Right cardiac atrium (tissue), 5 donors: ENCODE results near the gene DDX6. TPM values are rescaled to one million over a fixed set of nuclear protein-coding genes. Genes with fewer than 3 reads are reported as not detected.
"Not testable (repeated sequence)": the region's sequence is repeated elsewhere in the genome, so short reads cannot be mapped to it uniquely, and the experiment has no call there.

Experiments used
- ATAC-seq, 2 donors: fragments of 200-7000 bp; cut with Tn5 transposase; one replicate each; pipeline versions ENCODE4 v1.8.0 to v1.9.1; 2020; ENCODE audit warnings: moderate library complexity in 2 of 2, mild to moderate bottlenecking in 1 of 2
- DNase-seq, 3 donors: peaks; one replicate each; pipeline ENCODE4 v3.0.0-alpha.2; 2020
- H3K27ac ChIP-seq: one replicate; pipeline ENCODE4 v1.5.1; 2013; ENCODE audit warnings: mild to moderate bottlenecking, low read length, control low read depth, moderate library complexity
- H3K27me3 ChIP-seq: one replicate; pipeline ENCODE4 v1.6.1; 2013; ENCODE audit not compliant: control insufficient read depth, insufficient read depth
- H3K4me1 ChIP-seq: one replicate; pipeline ENCODE4 v1.6.1; 2013; ENCODE audit warnings: low read length; ENCODE audit not compliant: control insufficient read depth, insufficient read depth
- H3K4me3 ChIP-seq: one replicate; pipeline ENCODE4 v1.5.1; 2013; ENCODE audit warnings: low read length, control low read depth
- H3K9me3 ChIP-seq: one replicate; pipeline ENCODE4 v1.6.1; 2013; ENCODE audit warnings: low read length; ENCODE audit not compliant: control insufficient read depth
- WGBS: extraction: QIAGEN DNeasy Blood & Tissue Kit; methylation state at CpG from one replicate; pipeline ENCODE4 v1.1.7; 2013; 5-methylcytosine and 5-hydroxymethylcytosine counted together
- intact Hi-C, 4 donors: fragments of 100-400 bp; cut with DNase I; formaldehyde crosslinking; loops; one replicate each; pipeline versions ENCODE4 v1.11.0 to v1.14.0; 2022 to 2023
- polyA plus RNA-seq: library from polyadenylated mRNA; stranded (reverse); fragments of 200-250 nt; gene quantifications from one replicate; pipeline ENCODE4 v1.2.3, GENCODE V29; 2013
- total RNA-seq, 4 donors: library from RNA; stranded (reverse); fragmentation: NEBNext Ultra II Directional; extraction: Animal tissue kit (Norgen Biotek cat#: 25700); gene quantifications; one replicate each; pipeline ENCODE4 v1.2.1, GENCODE V29; 2021
- donor health status: healthy with polysubstance abuse.
- donor health status: DM: no; HTN: yes; CAD: no.
- donor health status: DM: no; HTN: no; CAD: no.
- donor health status: DM: no; HTN: yes; CAD: no; lungs with severe emphysema.
- donor health status: DM: yes; HTN: yes; CAD: no.

The DDX6 gene
- total and polyA plus RNA-seq, 5 donors: 38.0 to 149 (median 134) TPM

DNA sequence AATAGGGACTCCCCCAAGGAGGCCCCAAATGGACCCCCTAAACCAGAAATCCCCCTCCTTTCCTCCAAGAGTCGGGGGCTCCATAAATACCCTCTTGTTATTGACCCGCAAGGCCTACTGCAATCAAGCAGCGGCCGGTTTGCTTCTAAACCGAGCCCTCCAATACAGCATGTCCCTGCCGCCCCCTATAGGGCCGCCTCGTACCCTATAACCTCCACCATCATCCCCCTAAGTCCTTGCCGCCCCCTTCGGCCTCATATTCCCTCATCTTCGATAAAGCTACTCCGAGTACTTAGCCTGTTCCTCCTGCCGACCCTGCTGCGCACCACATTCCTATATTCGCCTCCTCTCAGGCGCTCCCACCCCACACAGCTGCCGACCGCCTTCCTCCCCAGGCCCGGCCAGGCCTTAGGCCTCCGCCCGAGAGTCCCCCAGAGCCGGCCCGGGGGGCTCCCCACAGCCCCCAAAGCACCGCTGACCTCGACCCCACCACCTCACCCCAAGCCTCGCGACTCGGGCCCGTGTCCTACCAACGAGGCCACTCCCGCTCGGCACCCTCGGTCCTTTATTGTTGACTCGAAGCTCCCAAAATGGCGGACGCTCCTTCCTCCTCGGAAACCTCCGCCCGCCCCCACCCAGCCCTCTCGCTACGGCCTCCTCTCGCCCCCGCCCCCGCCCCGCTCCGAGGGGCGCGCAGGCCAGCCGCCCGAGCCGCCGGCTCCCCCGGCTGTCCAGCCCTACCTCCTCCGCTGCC is 430 bp downstream of the DDX6 start:
- no peaks in the 10 kb centered on the region for H3K27me3 ChIP-seq
- under 1% methylated on average over 54 of the region's 54 CpGs for WGBS
- H3K27ac ChIP-seq: peak overlapping the region; percentile 100
- ATAC-seq (peak; percentile 52 to 56), DNase-seq (peak in 2 of 3 donors; percentile 58 to 86)
- intact Hi-C loops: loop anchor here in 2 of 4 donors (5.0 to 10.0 kb wide), 2 partner anchors 114 to 137 kb away; partner anchors contain the start of gene BCL9L (in 1 of the 2)
- peak overlapping the region; percentile 88 for H3K4me3 ChIP-seq
- H3K9me3 ChIP-seq: no peaks in the 10 kb centered on the region
- peaks cover 3% of the 10 kb centered on the region for H3K4me1 ChIP-seq

DNA sequence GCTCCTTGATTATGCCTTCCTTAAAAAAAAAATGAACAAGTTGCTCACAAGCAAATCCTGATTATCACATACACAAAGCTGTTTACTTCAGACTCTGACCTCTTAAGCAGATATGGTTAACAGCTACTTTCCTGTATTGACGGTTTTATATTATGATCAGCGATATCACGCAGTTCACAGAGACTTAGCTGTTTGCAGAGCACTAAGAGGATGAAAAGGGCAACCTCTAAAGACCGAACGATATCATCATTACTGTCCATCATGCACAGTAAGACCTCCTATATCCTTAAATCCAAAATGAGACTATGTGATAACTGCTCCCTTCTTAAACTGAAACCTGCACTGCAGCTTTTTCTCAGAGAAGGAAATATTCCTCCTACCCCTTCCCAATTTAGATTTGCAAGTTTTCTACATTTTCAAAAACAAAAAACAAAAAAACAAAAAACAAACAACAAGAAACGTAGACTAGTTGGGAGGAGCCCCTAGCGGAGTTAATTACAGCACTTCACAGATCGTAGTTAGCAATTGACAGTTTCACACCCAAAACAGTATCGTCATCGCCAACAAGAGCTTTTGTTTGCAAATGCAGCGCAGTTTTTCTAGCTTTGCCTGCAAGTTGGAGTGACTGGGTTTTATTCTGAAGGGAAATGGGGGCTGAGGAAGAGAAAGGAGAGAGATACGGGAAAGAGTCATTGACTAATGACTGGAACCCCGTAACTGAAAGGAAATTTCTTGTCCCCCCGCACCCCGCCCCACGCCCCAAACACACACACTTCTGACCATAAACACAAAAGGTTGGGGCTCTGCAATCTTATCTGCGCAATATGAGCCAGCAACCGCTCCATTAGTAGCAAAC is 1.2 kb downstream of the DDX6 start:
- peak overlapping the region; percentile 100 for H3K27ac ChIP-seq
- H3K27me3 ChIP-seq: no peaks in the 10 kb centered on the region
- intact Hi-C loops: loop anchor here in 2 of 4 donors (5.0 to 10.0 kb wide), 4 partner anchors 95 to 138 kb away; partner anchors contain the start of gene BCL9L (in 1 of the 2)
- no peak for ATAC-seq
- H3K4me3 ChIP-seq: peak overlapping the region; percentile 88
- peaks cover 3% of the 10 kb centered on the region for H3K4me1 ChIP-seq
- under 1% methylated on average over 18 of the region's 18 CpGs for WGBS
- no peaks in the 10 kb centered on the region for H3K9me3 ChIP-seq
- DNase-seq: peak in 1 of 3 donors; percentile 49

DNA sequence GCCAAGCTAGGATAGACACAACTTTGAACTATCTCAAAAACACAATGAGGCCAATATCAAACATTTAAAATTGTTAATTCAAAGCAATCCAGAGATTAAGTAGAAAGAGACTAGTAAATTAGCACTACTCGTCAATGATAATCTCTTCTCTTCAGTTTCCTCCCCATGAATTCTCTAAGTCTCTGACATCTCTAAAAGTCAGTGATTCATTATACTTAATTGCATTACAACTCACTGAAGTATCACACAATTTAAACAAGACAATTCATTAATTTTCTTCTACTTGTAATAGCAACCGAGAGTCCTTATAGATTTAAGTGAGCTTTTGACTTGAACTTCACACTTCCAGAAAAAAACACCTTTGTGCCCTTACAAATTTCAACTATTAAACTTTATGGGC is 4.3 kb downstream of the DDX6 start:
- no peak overlapping the region for H3K4me3 ChIP-seq
- intact Hi-C loops: loop anchor here in 2 of 4 donors (5.0 to 10.0 kb wide), 2 partner anchors 92 to 94 kb away; no protein-coding TSS in a partner anchor
- H3K4me1 ChIP-seq: peaks cover 7% of the 10 kb centered on the region
- no peaks in the 10 kb centered on the region for H3K27me3 ChIP-seq
- WGBS: 35% methylated on average over 2 of the region's 2 CpGs
- no peak for DNase-seq
- ATAC-seq: no peak
- H3K9me3 ChIP-seq: no peaks in the 10 kb centered on the region
- H3K27ac ChIP-seq: no peak overlapping the region

DNA sequence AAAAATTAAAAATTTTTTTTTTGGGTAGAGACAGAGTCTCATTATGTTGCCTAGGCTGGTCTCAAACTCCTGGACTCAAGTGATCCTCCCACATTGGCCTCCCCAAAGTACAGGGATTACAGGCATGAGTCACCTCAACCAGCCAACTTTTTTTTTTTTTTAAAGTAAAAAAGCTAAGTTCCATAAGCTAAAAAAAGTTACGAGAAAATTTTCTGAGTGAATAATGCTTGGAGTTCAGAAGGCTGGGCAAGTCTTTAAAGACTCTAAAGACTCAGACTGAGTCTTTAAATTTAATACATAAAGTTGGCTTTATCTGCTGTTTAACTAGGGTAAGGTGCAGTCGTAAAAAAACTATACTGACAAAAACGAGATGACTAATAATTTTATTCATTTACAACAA is 5.6 kb downstream of the DDX6 start:
- no peaks in the 10 kb centered on the region for H3K27me3 ChIP-seq
- ATAC-seq (no peak), DNase-seq (no peak)
- peaks cover 7% of the 10 kb centered on the region for H3K4me1 ChIP-seq
- no peak overlapping the region for H3K4me3 ChIP-seq
- WGBS: 37% methylated on average over 3 of the region's 3 CpGs
- intact Hi-C loops: loop anchor here in 2 of 4 donors (5.0 to 10.0 kb wide), 2 partner anchors 91 to 93 kb away; no protein-coding TSS in a partner anchor
- H3K27ac ChIP-seq: no peak overlapping the region
- H3K9me3 ChIP-seq: no peaks in the 10 kb centered on the region

DNA sequence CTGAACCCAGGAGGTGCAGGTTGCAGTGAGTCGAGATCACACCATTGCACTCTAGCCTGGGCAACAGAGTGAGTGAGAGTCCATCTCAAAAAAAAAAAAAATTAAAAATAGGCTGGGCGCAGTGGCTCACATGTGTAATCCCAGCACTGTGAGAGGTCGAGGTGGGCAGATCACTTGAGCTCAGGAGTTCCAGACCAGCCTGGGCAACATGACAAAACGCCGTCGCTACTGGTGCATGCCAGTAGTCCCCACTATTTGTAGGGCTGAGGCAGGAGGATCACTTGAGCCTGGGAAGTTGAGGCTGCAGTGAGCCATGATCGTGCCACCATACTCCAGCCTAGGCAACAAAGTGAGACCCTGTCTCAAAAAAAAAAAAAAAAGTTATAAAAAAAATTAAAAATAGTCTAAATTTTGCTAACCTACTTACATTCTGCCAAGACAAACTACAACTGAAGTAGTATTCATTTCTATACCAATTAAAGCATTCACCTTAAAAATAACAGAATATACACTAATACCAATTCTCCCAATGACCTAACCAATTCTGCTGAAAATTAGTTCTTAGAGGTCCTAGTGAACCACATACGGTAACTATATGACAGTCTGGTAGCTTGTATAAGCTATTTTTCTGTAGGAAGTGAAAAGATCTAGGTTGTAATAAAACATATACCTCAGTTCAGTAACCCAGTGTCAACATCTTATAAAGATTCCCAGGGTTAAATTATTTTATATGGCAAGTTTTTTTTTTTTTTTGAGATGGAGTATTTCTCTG is 7.1 kb downstream of the DDX6 start:
- H3K4me1 ChIP-seq: peaks cover 7% of the 10 kb centered on the region

DNA sequence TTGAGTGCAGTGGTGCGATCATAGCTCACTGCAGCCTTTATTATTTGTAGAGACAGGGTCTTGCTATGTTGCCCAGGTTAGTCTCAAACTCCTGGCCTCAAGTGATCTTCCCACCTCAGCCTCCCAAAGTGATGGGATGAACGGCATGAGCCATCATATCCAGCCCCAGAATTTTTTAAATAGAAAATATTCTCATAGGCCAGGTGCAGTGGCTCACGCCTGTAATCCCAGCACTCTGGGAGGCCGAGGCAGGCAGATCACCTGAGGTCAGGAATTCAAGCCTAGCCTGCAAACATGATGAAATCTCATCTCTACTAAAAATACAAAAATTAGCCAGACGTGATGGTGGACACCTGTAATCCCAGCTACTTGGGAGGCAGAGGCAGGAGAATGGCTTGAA is 7.6 kb downstream of the DDX6 start:
- H3K9me3 ChIP-seq, ATAC-seq: not testable (repeated sequence)
- intact Hi-C loops: loop anchor here in 1 of 4 donors (10.0 kb wide), 1 partner anchor 89 kb away; no protein-coding TSS in a partner anchor

More for the DNA sequence above, 7.1 kb downstream of the DDX6 start:
- Histone ChIP-seq H3K4me3 (no peak overlapping the region), H3K27me3 (no peaks in the 10 kb centered on the region), H3K27ac (no peak overlapping the region), H3K9me3 (no peaks in the 10 kb centered on the region)
- DNase-seq: peak; percentile 39 to 79 (median 68)
- intact Hi-C loops: loop anchor here in 1 of 4 donors (10.0 kb wide), 1 partner anchor 89 kb away; no protein-coding TSS in a partner anchor
- WGBS: 58% methylated on average over 8 of the region's 8 CpGs
- peak; percentile 52 to 54 for ATAC-seq

DNA sequence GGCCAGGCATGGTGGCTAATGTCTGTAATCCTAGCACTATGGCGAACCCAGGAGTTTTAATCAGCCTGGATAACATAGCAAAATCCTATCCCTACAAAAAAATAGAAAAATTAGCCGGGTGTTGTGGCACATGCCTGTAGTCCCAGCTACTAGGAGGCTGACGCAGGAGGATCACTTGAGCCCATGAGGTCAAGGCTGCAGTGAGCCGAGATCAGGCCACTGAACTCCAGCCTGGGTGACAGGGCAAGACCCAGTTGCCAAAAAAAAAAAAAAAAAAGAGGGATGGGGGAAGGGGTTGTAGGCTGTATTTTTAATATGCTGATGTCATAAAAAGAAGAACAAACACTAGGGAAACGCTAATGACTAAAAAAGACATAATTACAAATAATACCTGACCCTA is 12.1 kb downstream of the DDX6 start:
- intact Hi-C loops: no loop called here
- no peaks in the 10 kb centered on the region for H3K9me3 ChIP-seq
- H3K27ac ChIP-seq: no peak overlapping the region
- ATAC-seq (no peak), DNase-seq (no peak)
- no peaks in the 10 kb centered on the region for H3K27me3 ChIP-seq
- H3K4me1 ChIP-seq: peaks cover 1% of the 10 kb centered on the region
- 83% methylated on average over 5 of the region's 5 CpGs for WGBS
- H3K4me3 ChIP-seq: no peak overlapping the region

More for the DNA sequence above, 7.6 kb downstream of the DDX6 start:
- not testable (repeated sequence) for H3K4me1 ChIP-seq, H3K27ac ChIP-seq, H3K27me3 ChIP-seq, DNase-seq, H3K4me3 ChIP-seq
- 80% methylated on average over 5 of the region's 5 CpGs for WGBS

DNA sequence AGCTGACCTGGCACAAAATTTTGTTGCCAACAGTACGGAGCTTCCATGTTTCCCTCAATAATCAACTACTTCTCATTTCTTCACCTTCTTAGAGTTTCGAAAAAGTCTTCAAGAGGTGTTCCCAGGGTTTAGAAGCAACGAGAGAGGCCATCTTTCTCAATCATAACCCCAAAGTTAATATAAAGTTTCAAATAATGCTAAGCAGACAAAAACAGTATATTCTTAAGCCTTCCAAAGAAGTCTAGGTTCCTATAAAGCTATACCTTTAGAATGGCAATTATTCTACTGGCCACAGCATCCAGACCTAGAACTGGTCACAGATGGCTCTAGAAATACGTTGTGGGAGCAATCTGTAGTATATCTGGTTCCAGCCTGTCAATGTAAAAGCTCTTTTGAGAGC is 16.9 kb downstream of the DDX6 start:
- Histone ChIP-seq H3K4me1 (peaks cover 3% of the 10 kb centered on the region), H3K4me3 (no peak overlapping the region), H3K9me3 (no peaks in the 10 kb centered on the region), H3K27ac (no peak overlapping the region), H3K27me3 (no peaks in the 10 kb centered on the region)
- intact Hi-C loops: no loop called here
- ATAC-seq: no peak
- DNase-seq: no peak
- 53% methylated on average over 4 of the region's 4 CpGs for WGBS

DNA sequence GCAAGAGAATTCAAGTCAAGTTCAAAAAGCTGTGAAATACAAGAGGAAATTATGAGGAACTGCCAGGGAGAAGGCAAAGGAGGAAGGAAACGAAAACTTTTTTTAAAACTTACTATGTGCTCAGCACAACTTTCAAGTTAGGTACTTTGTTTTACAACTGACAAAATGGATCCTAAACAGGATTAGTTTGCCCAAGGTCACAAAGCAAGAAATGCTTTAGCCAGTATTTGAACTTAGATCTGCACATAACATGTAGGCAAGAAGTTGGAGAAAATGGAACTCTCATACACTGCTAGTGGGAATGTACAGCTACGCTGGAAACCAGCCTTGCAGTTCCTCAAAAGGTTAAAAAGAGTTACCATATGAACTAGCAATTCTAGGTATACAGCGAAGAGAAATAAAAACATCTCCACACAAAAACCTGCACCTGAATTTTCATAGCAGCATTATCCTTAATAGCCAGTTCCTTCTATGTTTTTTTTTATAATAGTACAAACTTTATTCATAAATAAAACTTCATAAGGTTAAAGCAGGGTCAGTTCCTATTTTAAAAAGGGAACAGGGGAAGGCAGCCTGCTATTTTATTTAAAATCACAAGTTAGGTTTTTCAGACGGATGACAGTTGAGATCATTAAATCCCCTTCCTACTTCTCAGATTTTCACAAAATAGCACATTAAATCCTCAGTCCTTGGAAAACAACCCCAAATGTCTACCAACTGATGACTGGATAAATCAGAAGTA is 19.2 kb downstream of the DDX6 start:
- Histone ChIP-seq H3K4me1 (peaks cover 8% of the 10 kb centered on the region), H3K4me3 (no peak overlapping the region), H3K27ac (peak overlapping the region; percentile 37), H3K9me3 (no peaks in the 10 kb centered on the region), H3K27me3 (no peaks in the 10 kb centered on the region)
- intact Hi-C loops: no loop called here
- WGBS: 52% methylated on average over 4 of the region's 4 CpGs
- ATAC-seq: no peak
- no peak for DNase-seq

DNA sequence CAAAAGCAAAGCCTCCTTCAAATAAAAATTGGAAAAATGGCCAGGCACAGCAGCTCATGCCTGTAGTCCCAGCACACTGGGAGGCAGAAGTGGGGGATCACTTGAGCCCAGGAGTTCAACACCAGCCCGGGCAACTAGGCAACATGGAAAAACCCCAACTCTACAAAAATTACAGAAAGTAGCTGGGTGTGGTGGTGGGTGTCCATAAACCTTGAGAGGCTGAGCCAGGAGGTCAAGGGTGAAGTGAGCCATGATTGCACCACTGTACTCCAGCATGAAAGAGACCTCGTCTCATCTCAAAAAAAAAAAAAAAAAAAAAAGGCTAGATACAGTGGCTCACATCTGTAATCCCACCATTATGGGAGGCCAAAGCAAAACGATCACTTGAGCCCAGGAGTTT is 22.3 kb downstream of the DDX6 start:
- no peaks in the 10 kb centered on the region for H3K9me3 ChIP-seq
- intact Hi-C loops: no loop called here
- peak overlapping the region; percentile 37 for H3K27ac ChIP-seq

More for the DNA sequence above, 22.3 kb downstream of the DDX6 start:
- WGBS: 59% methylated on average over 3 of the region's 3 CpGs
- DNase-seq (no peak), ATAC-seq (no peak)
- Histone ChIP-seq H3K4me3 (no peak overlapping the region), H3K4me1 (peaks cover 8% of the 10 kb centered on the region), H3K27me3 (no peaks in the 10 kb centered on the region)
